Urothelium cell line (cell line): ENCODE data around the gene NCOA1.
A peak's percentile ranks its signal among the peaks of the same experiment; 100 is the strongest.
"Not testable (repeated sequence)": the region's sequence is repeated elsewhere in the genome, so short reads cannot be mapped to it uniquely, and the experiment has no call there.

Experiments used
- DNase-seq: peaks from one replicate; pipeline ENCODE4 v3.0.0; 2011; ENCODE audit warnings: low spot score, mixed read lengths
- FAIRE-seq: peaks from 2 replicates; lab custom pipeline; 2011; peaks lifted over from hg19 to GRCh38; lab: Jason Lieb, UNC

Gene NCOA1

GRCh38 chr2:24473626-24474025 is 17.4 kb upstream of the NCOA1 start:
- DNase-seq (no peak), FAIRE-seq (no peak)

GRCh38 chr2:24474053-24474452 is 17.0 kb upstream of the NCOA1 start:
- DNase-seq = no peak
- FAIRE-seq = no peak

GRCh38 chr2:24477229-24477628 is 13.8 kb upstream of the NCOA1 start:
- no peak for DNase-seq
- FAIRE-seq = no peak

- FAIRE-seq = no peak
- DNase-seq = no peak
These were observed 12.8 kb upstream of the NCOA1 start for GRCh38 chr2:24478243-24478642.

- FAIRE-seq (no peak), DNase-seq (no peak)
These were observed 10.8 kb upstream of the NCOA1 start for GRCh38 chr2:24480245-24480644.

- DNase-seq (no peak), FAIRE-seq (no peak)
These were observed 8.6 kb upstream of the NCOA1 start for GRCh38 chr2:24482251-24482971.

- DNase-seq (no peak), FAIRE-seq (no peak)
These were observed 8.1 kb upstream of the NCOA1 start for GRCh38 chr2:24482972-24483300.

GRCh38 chr2:24484677-24485076 is 6.4 kb upstream of the NCOA1 start:
- not testable (repeated sequence) for DNase-seq, FAIRE-seq

GRCh38 chr2:24485197-24485596 is 5.9 kb upstream of the NCOA1 start:
- FAIRE-seq = no peak
- DNase-seq = no peak

- DNase-seq = no peak
- FAIRE-seq = no peak
These were observed 4.3 kb upstream of the NCOA1 start for GRCh38 chr2:24486636-24487205.

- DNase-seq = no peak
- FAIRE-seq = no peak
These were observed 1.4 kb upstream of the NCOA1 start for GRCh38 chr2:24489465-24490180.

GRCh38 chr2:24490181-24490689 is 819 bp upstream of the NCOA1 start:
- FAIRE-seq = no peak
- peak; percentile 65 for DNase-seq

GRCh38 chr2:24491542-24492420 is 727 bp downstream of the NCOA1 start:
- FAIRE-seq = no peak
- DNase-seq = peak; percentile 76

- FAIRE-seq = peak; percentile 42
- no peak for DNase-seq
These were observed 1.6 kb downstream of the NCOA1 start for GRCh38 chr2:24492421-24493279.

GRCh38 chr2:24493713-24494112 is 2.7 kb downstream of the NCOA1 start:
- DNase-seq = no peak
- no peak for FAIRE-seq

- DNase-seq (no peak), FAIRE-seq (no peak)
These were observed 3.4 kb downstream of the NCOA1 start for GRCh38 chr2:24494410-24494809.

- DNase-seq = no peak
- no peak for FAIRE-seq
These were observed 4.4 kb downstream of the NCOA1 start for GRCh38 chr2:24495451-24495850.

- DNase-seq (no peak), FAIRE-seq (no peak)
These were observed 5.9 kb downstream of the NCOA1 start for GRCh38 chr2:24496959-24497358.

GRCh38 chr2:24497685-24498084 is 6.6 kb downstream of the NCOA1 start:
- no peak for FAIRE-seq
- DNase-seq = no peak

GRCh38 chr2:24498121-24498520 is 7.1 kb downstream of the NCOA1 start:
- DNase-seq (no peak), FAIRE-seq (no peak)
